GM12878 (cell line): ENCODE results near the gene AOPEP. TPM values are rescaled to one million over a fixed set of nuclear protein-coding genes. Genes with fewer than 3 reads are reported as not detected.

Experiments used
- ATAC-seq: fragments of 200-7000 bp; cut with Tn5 transposase; 3 replicates; pipeline ENCODE4 v1.9.1; 2020; ENCODE audit warnings: mild to moderate bottlenecking, moderate library complexity
- BruUV-seq: library from RNA; stranded (reverse); fragments of 400-500 nt; replicated peaks from 2 replicates; lab custom pipeline; 2021; lab: Mats Ljungman, UMichigan
- CTCF ChIA-PET: fragments of 300-600 bp; sonication (Branson Sonifier 250); formaldehyde crosslinking; extraction: SDS; loops from one replicate; lab custom pipeline; 2021; ENCODE audit warnings: inconsistent platforms; lab: Yijun Ruan, JAX
- POLR2A ChIA-PET: fragments of 350-600 bp; formaldehyde crosslinking; extraction: SDS; loops from one replicate; lab custom pipeline; 2021; ENCODE audit warnings: inconsistent platforms; lab: Charles Lee
- RAD21 ChIA-PET: fragments of 300-600 bp; sonication (Branson Sonifier 250); formaldehyde crosslinking; loops from one replicate; lab custom pipeline; 2023; ENCODE audit warnings: antibody characterized with exemption; ENCODE audit not compliant: unreplicated experiment; lab: Charles Lee
- SMC1A ChIA-PET: fragments of 300-600 bp; sonication (Branson Sonifier 250); formaldehyde crosslinking; loops from one replicate; lab custom pipeline; 2023; ENCODE audit not compliant: unreplicated experiment, uncharacterized antibody; lab: Charles Lee
- DNase-seq: peaks from one replicate; pipeline ENCODE4 v3.0.0-alpha.2; 2011; ENCODE audit warnings: low read depth, low spot score
- FAIRE-seq: peaks from 3 replicates; lab custom pipeline; 2011; peaks lifted over from hg19 to GRCh38; lab: Jason Lieb, UNC
- H2AFZ ChIP-seq: 2 replicates; pipeline ENCODE4 v1.6.0; 2011; ENCODE audit warnings: low read depth, low read length, control low read depth; ENCODE audit not compliant: control insufficient read depth
- H3K27ac ChIP-seq: 2 replicates; pipeline ENCODE4 v1.5.1; 2011; ENCODE audit warnings: control low read depth; ENCODE audit not compliant: control insufficient read depth, insufficient read depth
- H3K27me3 ChIP-seq, 2 experiments: replicated peaks in 1 of 2; 2 replicates each; pipeline versions ENCODE4 v1.6.0 to v1.6.1; 2011; ENCODE audit warnings: low read length in 1 of 2; ENCODE audit not compliant: control insufficient read depth in 2 of 2, insufficient read depth in 2 of 2
- H3K36me3 ChIP-seq, 2 experiments: 2 replicates each; pipeline ENCODE4 v1.5.1; 2011; ENCODE audit warnings: low read length in 1 of 2; ENCODE audit not compliant: control insufficient read depth in 2 of 2, insufficient read depth in 2 of 2
- H3K4me1 ChIP-seq: 2 replicates; pipeline ENCODE4 v1.6.1; 2011; ENCODE audit warnings: mild to moderate bottlenecking, low read length, moderate library complexity, mixed read lengths; ENCODE audit not compliant: control insufficient read depth, insufficient read depth
- H3K4me2 ChIP-seq: 2 replicates; pipeline ENCODE4 v1.6.0; 2011; ENCODE audit warnings: control low read depth; ENCODE audit not compliant: control insufficient read depth, insufficient read depth
- H3K4me3 ChIP-seq: fragments of 200-600 bp; sonication (generic); 2 replicates; pipeline ENCODE4 v1.5.1; 2016
- H3K79me2 ChIP-seq: 2 replicates; pipeline ENCODE4 v1.6.0; 2011; ENCODE audit warnings: low read length; ENCODE audit not compliant: control insufficient read depth, insufficient read depth
- H3K9ac ChIP-seq: 2 replicates; pipeline ENCODE4 v1.8.0; 2011; ENCODE audit warnings: low read length, control low read depth, mixed read lengths; ENCODE audit not compliant: control insufficient read depth, insufficient read depth
- H3K9me3 ChIP-seq: replicated peaks from 3 replicates; pipeline ENCODE4 v1.5.1; 2011; ENCODE audit warnings: mild to moderate bottlenecking, low read length; ENCODE audit not compliant: control insufficient read depth, insufficient read depth
- H4K20me1 ChIP-seq: 2 replicates; pipeline ENCODE4 v1.6.0; 2011; ENCODE audit not compliant: control insufficient read depth, insufficient read depth
- ASH2L ChIP-seq: fragments of 300-600, 200-600 bp; sonication (generic); IDR thresholded peaks from 2 replicates; pipeline ENCODE4 v1.6.1; 2017; ENCODE audit warnings: low read depth, mild to moderate bottlenecking, borderline replicate concordance
- CHD4 ChIP-seq: fragments of 200-600 bp; sonication (generic); IDR thresholded peaks from 2 replicates; pipeline ENCODE4 v1.6.1; 2016; ENCODE audit warnings: mild to moderate bottlenecking
- HDAC6 ChIP-seq: fragments of 200-600 bp; sonication (generic); IDR thresholded peaks from one replicate; pipeline ENCODE4 v1.8.0; 2017; ENCODE audit warnings: antibody characterized with exemption; ENCODE audit not compliant: unreplicated experiment
- POLR2A ChIP-seq: IDR thresholded peaks from 2 replicates; pipeline ENCODE4 v1.6.1; 2011; ENCODE audit warnings: low read depth, mild to moderate bottlenecking, low read length
- SIX5 ChIP-seq: IDR thresholded peaks from 2 replicates; pipeline ENCODE4 v1.6.1; 2011; ENCODE audit warnings: mild to moderate bottlenecking, low read depth, low read length, moderate library complexity; ENCODE audit not compliant: severe bottlenecking
- STAT1 ChIP-seq: fragments of 450-650 bp; conservative IDR thresholded peaks from 2 replicates; pipeline ENCODE4 v1.6.1; 2014; ENCODE audit warnings: antibody characterized with exemption, mild to moderate bottlenecking
- TBL1XR1 ChIP-seq: IDR thresholded peaks from 2 replicates; pipeline ENCODE4 v1.6.1; 2012; ENCODE audit warnings: low read depth, low read length, improper control_type of control experiment
- ZZZ3 ChIP-seq: IDR thresholded peaks from 2 replicates; pipeline ENCODE4 v1.6.1; 2011; ENCODE audit warnings: low read depth; ENCODE audit not compliant: control insufficient read depth, insufficient read length
- WGBS: methylation state at CpG from one replicate; pipeline ENCODE4 v1.1.6; 2016; ENCODE audit warnings: low lambda C conversion rate; ENCODE audit not compliant: insufficient replicate concordance, insufficient coverage; ENCODE audit errors: missing lambda C conversion rate; 5-methylcytosine and 5-hydroxymethylcytosine counted together
- in situ Hi-C: fragments of 300-500 bp; cut with MboI; formaldehyde crosslinking; loops from 9 replicates; pipeline ENCODE4 v1.14.3; 2018; ENCODE audit warnings: mixed read lengths
- intact Hi-C: fragments of 100-400 bp; cut with micrococcal nuclease; formaldehyde crosslinking; loops from one replicate; pipeline ENCODE4 v1.14.2; 2022; ENCODE audit not compliant: unreplicated experiment
- polyA plus RNA-seq, 11 experiments: library from polyadenylated mRNA; depleted of rRNA in 4 of 11; unstranded in 6 of 11; stranded (reverse) in 5 of 11; fragments of >200 nt; fragmentation: Nextera tagmentation in 4 of 11; fragmentation: Illumina TruSeq in 1 of 11; extraction: Ambion mirVana in 4 of 11; extraction: Trizol in 1 of 11; gene quantifications; 1 replicate in 1 of 11; 2 replicates in 10 of 11; pipeline versions ENCODE4 v1.2.1 to v1.2.3, GENCODE V29; 2011 to 2016; ENCODE audit warnings: inconsistent platforms in 2 of 11, missing spikeins in 2 of 11, low read depth in 1 of 11
- total RNA-seq, 4 experiments: library from RNA; depleted of rRNA in 3 of 4; stranded (reverse); fragments of >200 nt in 3 of 4; fragmentation: Illumina TruSeq in 1 of 4; extraction: Trizol in 1 of 4; gene quantifications; 2 replicates each; pipeline versions ENCODE4 v1.2.1 to v1.2.3, GENCODE V29; 2013 to 2021
- TF ChIP-seq, protein P1 (sequence below): IDR thresholded peaks from 2 replicates; pipeline ENCODE4 v1.6.1; 2011; ENCODE audit warnings: borderline replicate concordance, low read depth, mild to moderate bottlenecking, moderate library complexity, mixed read lengths, low read length; ENCODE audit not compliant: insufficient read depth; ENCODE audit errors: extremely low read length

AOPEP gene
- total and polyA plus RNA-seq, 10 of the 15 experiments (the other 5 are each of a cell fraction or from before 2014, with no cell fraction given): 2.3 to 16.9 (median 10.1) TPM

DNA sequence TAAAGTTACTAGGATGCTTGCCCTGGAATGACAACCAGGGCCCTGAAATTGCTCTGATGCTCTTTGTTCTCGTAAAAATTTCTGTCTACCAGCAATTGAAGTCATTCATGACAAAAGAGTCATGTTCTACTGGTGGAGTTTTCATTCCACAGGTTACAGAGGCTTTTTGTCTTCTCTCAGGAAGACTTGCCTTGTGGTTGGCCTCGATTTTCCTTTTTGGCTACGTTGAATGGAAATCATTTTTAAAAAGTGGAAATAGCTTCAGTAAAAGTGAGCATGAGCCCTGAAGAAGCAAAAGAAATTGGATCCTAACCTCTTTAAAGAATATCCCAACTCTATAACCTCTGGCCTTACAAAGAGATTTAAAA lies 255.2 kb downstream of the AOPEP start:
- ChIA-PET RAD21 (no interaction called here), SMC1A (no interaction called here), CTCF (no interaction called here), POLR2A (no interaction called here)
- intact Hi-C loops (no loop called here), in situ Hi-C loops (no loop called here)
- Histone ChIP-seq H3K9me3 (no peaks in the 10 kb centered on the region), H4K20me1 (no peaks in the 10 kb centered on the region), H2AFZ (no peak overlapping the region), H3K27ac (no peak overlapping the region), H3K36me3 (no peaks in the 10 kb centered on the region), H3K4me2 (no peak overlapping the region), H3K4me1 (no peaks in the 10 kb centered on the region), H3K79me2 (no peaks in the 10 kb centered on the region), H3K9ac (no peak overlapping the region), H3K4me3 (no peak overlapping the region), H3K27me3 (no peaks in the 10 kb centered on the region)
- no TSS peak for BruUV-seq
- FAIRE-seq: no peak
- TF ChIP-seq TBL1XR1 (no peak), ZZZ3 (no peak), POLR2A (no peak), STAT1 (no peak), ASH2L (no peak), CHD4 (no peak), SIX5 (no peak), HDAC6 (no peak)
- TF ChIP-seq, protein P1, sequence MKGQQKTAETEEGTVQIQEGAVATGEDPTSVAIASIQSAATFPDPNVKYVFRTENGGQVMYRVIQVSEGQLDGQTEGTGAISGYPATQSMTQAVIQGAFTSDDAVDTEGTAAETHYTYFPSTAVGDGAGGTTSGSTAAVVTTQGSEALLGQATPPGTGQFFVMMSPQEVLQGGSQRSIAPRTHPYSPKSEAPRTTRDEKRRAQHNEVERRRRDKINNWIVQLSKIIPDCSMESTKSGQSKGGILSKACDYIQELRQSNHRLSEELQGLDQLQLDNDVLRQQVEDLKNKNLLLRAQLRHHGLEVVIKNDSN: no peak
- WGBS: 92% methylated on average over 3 of the region's 3 CpGs
- no peak for ATAC-seq
- DNase-seq: no peak
